Activated T-helper 9 cell treated with anti-CD3 and anti-CD28 coated beads, Interleukin-2, amount 50 U/mL, for 16 hours (primary cell): ENCODE measurements around the gene FASN.

Experiments
- DNase-seq: peaks from one replicate; pipeline ENCODE4 v3.0.0-alpha.2; 2020; ENCODE audit warnings: low read depth

The FASN gene

GRCh38 chr17:82055965-82056728, 41.9 kb downstream of the FASN start:
- no peak for DNase-seq

GRCh38 chr17:82055023-82055964, 42.7 kb downstream of the FASN start:
- no peak for DNase-seq

GRCh38 chr17:82054351-82055022, 43.5 kb downstream of the FASN start:
- DNase-seq, result no peak

- no peak for DNase-seq
Observed at GRCh38 chr17:82053556-82054263, 44.3 kb downstream of the FASN start.

- DNase-seq, result no peak
Observed at GRCh38 chr17:82053130-82053529, 44.9 kb downstream of the FASN start.

GRCh38 chr17:82052638-82053059, 45.4 kb downstream of the FASN start:
- no peak for DNase-seq

- peak; percentile 78 for DNase-seq
Observed at GRCh38 chr17:82051776-82052637, 46.0 kb downstream of the FASN start, which contains the start of the genes GPS1 and RFNG. GPS1 (plus strand) TSS chr17:82051898; CDS start chr17:82051932, 34 bp downstream. RFNG (minus strand) TSS chr17:82051811; CDS start chr17:82051766, 45 bp downstream.

GRCh38 chr17:82050761-82051641, 47.0 kb downstream of the FASN start:
- no peak for DNase-seq

- DNase-seq, result no peak
Observed at GRCh38 chr17:82050152-82050760, 47.8 kb downstream of the FASN start.

GRCh38 chr17:82049521-82049971, 48.5 kb downstream of the FASN start:
- DNase-seq, result no peak

GRCh38 chr17:82049106-82049505, 48.9 kb downstream of the FASN start:
- no peak for DNase-seq

GRCh38 chr17:82048571-82048971, 49.5 kb downstream of the FASN start:
- DNase-seq, result no peak

GRCh38 chr17:82047914-82048570, 50.0 kb downstream of the FASN start:
- no peak for DNase-seq

GRCh38 chr17:82047379-82047778, 50.7 kb downstream of the FASN start:
- no peak for DNase-seq

- DNase-seq, result no peak
Observed at GRCh38 chr17:82046903-82047302, 51.1 kb downstream of the FASN start.

GRCh38 chr17:82045936-82046484, 52.0 kb downstream of the FASN start:
- no peak for DNase-seq

- no peak for DNase-seq
Observed at GRCh38 chr17:82043507-82043906, 54.5 kb downstream of the FASN start.

- no peak for DNase-seq
Observed at GRCh38 chr17:82042649-82043048, 55.4 kb downstream of the FASN start.
